CD4-positive, alpha-beta T cell (primary cell): ENCODE measurements around the gene SH3RF3. TPM values are rescaled to one million over a fixed set of nuclear protein-coding genes. Genes with fewer than 3 reads are reported as not detected.
A peak's percentile ranks its signal among the peaks of the same experiment; 100 is the strongest.

Experiments
- ATAC-seq: fragments of 200-7000 bp; cut with Tn5 transposase; one replicate; pipeline ENCODE4 v1.10.0; 2022; ENCODE audit warnings: mild to moderate bottlenecking; ENCODE audit not compliant: poor library complexity
- CTCF ChIA-PET: fragments of 350-600 bp; sonication (Branson Sonifier 250); formaldehyde crosslinking; loops from one replicate; lab custom pipeline; 2021; ENCODE audit warnings: antibody characterized with exemption, inconsistent platforms; lab: Charles Lee
- POLR2A ChIA-PET: fragments of 350-600 bp; sonication (Branson Sonifier 250); formaldehyde crosslinking; loops from one replicate; lab custom pipeline; 2021; ENCODE audit warnings: antibody characterized with exemption, inconsistent platforms; lab: Charles Lee
- DNase-seq, 14 experiments: peaks; one replicate each; pipeline ENCODE4 v3.0.0-alpha.2; 2013 to 2020; ENCODE audit warnings: mixed read lengths in 2 of 14
- H3K27ac ChIP-seq, 2 donors: one replicate each; pipeline versions ENCODE4 v1.5.1 to v1.7.0; 2013; ENCODE audit warnings: low read length in 2 of 2, low read depth in 1 of 2, mild to moderate bottlenecking in 1 of 2
- H3K27me3 ChIP-seq, 2 experiments: 1 replicate in 1 of 2; 2 replicates in 1 of 2; pipeline versions ENCODE4 v1.6.1 to v1.7.0; 2013; ENCODE audit warnings: low read length in 2 of 2, control low read depth in 1 of 2, mild to moderate bottlenecking in 1 of 2, moderate library complexity in 1 of 2; ENCODE audit not compliant: insufficient read depth in 2 of 2, control insufficient read depth in 1 of 2
- H3K36me3 ChIP-seq: one replicate; pipeline ENCODE4 v1.6.1; 2013; ENCODE audit warnings: low read length, control low read depth; ENCODE audit not compliant: insufficient read depth
- H3K4me1 ChIP-seq: one replicate; pipeline ENCODE4 v1.6.1; 2013; ENCODE audit warnings: low read length, control low read depth; ENCODE audit not compliant: insufficient read depth
- H3K4me3 ChIP-seq: one replicate; pipeline ENCODE4 v1.5.1; 2013; ENCODE audit warnings: mild to moderate bottlenecking, low read length, moderate library complexity
- H3K9me3 ChIP-seq, 2 experiments: 1 replicate in 1 of 2; 2 replicates in 1 of 2; pipeline versions ENCODE4 v1.6.1 to v1.7.0; 2013; ENCODE audit warnings: low read length in 2 of 2, mild to moderate bottlenecking in 2 of 2, control low read depth in 1 of 2, moderate library complexity in 1 of 2; ENCODE audit not compliant: control insufficient read depth in 1 of 2, insufficient read depth in 1 of 2
- H3K27ac Mint-ChIP-seq: one replicate; pipeline ENCODE4 v1.8.0; 2020; ENCODE audit warnings: mixed read lengths
- H3K27me3 Mint-ChIP-seq: one replicate; pipeline ENCODE4 v1.8.0; 2021; ENCODE audit warnings: mixed read lengths
- H3K36me3 Mint-ChIP-seq: one replicate; pipeline ENCODE4 v1.8.0; 2021; ENCODE audit warnings: low read depth, mixed read lengths
- H3K4me1 Mint-ChIP-seq: one replicate; pipeline ENCODE4 v1.8.0; 2021; ENCODE audit warnings: low read depth, mixed read lengths
- H3K4me3 Mint-ChIP-seq: one replicate; pipeline ENCODE4 v1.8.0; 2020; ENCODE audit warnings: mild to moderate bottlenecking, mixed read lengths
- H3K9me3 Mint-ChIP-seq: one replicate; pipeline ENCODE4 v1.8.0; 2020; ENCODE audit warnings: mixed read lengths
- CTCF ChIP-seq: fragments of 200-600 bp; IDR thresholded peaks from one replicate; pipeline ENCODE4 v1.8.0; 2022; ENCODE audit warnings: antibody characterized with exemption, mild to moderate bottlenecking
- intact Hi-C, 2 experiments: fragments of 100-400 bp; cut with DNase I in 1 of 2; cut with micrococcal nuclease in 1 of 2; formaldehyde crosslinking; loops; one replicate each; pipeline versions ENCODE4 v1.15.1 to v1.9.0; 2023 to 2025; cut with DNase I, micrococcal nuclease
- total RNA-seq, 174 experiments: library from RNA in 2 of 174; stranded (reverse) in 2 of 174; gene quantifications; one replicate each; pipeline ENCODE4 v1.2.3 and lab custom pipeline; 2021 to 2026

SH3RF3 gene
- total RNA-seq, 2 experiments from 2014 or later = 5.2 to 5.9 TPM

- H3K36me3 ChIP-seq = no peaks in the 10 kb centered on the region
- peaks cover 0 to 5% of the 10 kb centered on the region in 2 experiments for H3K9me3 ChIP-seq
- Mint-ChIP-seq H3K9me3 (no peaks in the 10 kb centered on the region), H3K36me3 (peaks cover 4% of the 10 kb centered on the region), H3K27me3 (peaks cover 4% of the 10 kb centered on the region), H3K4me1 (peaks cover 32% of the 10 kb centered on the region), H3K27ac (no peak overlapping the region), H3K4me3 (no peak overlapping the region)
- no peak for TF ChIP-seq CTCF
- H3K4me1 ChIP-seq = peaks cover 29% of the 10 kb centered on the region
- ChIA-PET POLR2A (interaction anchor here (1.1 kb wide), 1 partner anchor 95 kb away, joined by 3 read pairs; no protein-coding TSS in a partner anchor), CTCF (no interaction called here)
- DNase-seq (no peak), ATAC-seq (no peak)
- H3K4me3 ChIP-seq = no peak overlapping the region
- H3K27ac ChIP-seq = no peak overlapping the region
- intact Hi-C loops = loop anchor here (5.0 to 10.0 kb wide), 4 partner anchors 94 to 342 kb away; partner anchors contain the start of gene CCDC138 (in 1 of the 2)
- H3K27me3 ChIP-seq = peaks cover 4 to 19% of the 10 kb centered on the region in 2 experiments
Measured at GRCh38 chr2:109126501-109126860, 2.5 kb upstream of the SH3RF3 start.

GRCh38 chr2:109127556-109127955, 1.4 kb upstream of the SH3RF3 start:
- DNase-seq (no peak), ATAC-seq (no peak)
- no peaks in the 10 kb centered on the region for H3K9me3 Mint-ChIP-seq
- H3K27ac Mint-ChIP-seq = peak overlapping the region; percentile 57
- intact Hi-C loops = loop anchor here (1.0 to 10.0 kb wide), 5 partner anchors 95 to 383 kb away; partner anchors contain the start of gene CCDC138 (in 1 of the 2)
- H3K36me3 ChIP-seq = no peaks in the 10 kb centered on the region
- peaks cover 0 to 5% of the 10 kb centered on the region in 2 experiments for H3K9me3 ChIP-seq
- ChIA-PET POLR2A (interaction anchor here (1.3 to 4.8 kb wide), 2 partner anchors 96 to 383 kb away, joined by 4 to 53 read pairs; no protein-coding TSS in a partner anchor), CTCF (interaction anchor here (2.8 kb wide), 1 partner anchor 383 kb away, joined by 15 read pairs; no protein-coding TSS in a partner anchor)
- peaks cover 4% of the 10 kb centered on the region for H3K36me3 Mint-ChIP-seq
- no peak for TF ChIP-seq CTCF
- peaks cover 29% of the 10 kb centered on the region for H3K4me1 ChIP-seq
- peaks cover 40% of the 10 kb centered on the region for H3K4me1 Mint-ChIP-seq
- H3K27ac ChIP-seq = no peak overlapping the region
- H3K27me3 ChIP-seq = peaks cover 4 to 19% of the 10 kb centered on the region in 2 experiments
- H3K4me3 Mint-ChIP-seq = peak overlapping the region; percentile 78
- peaks cover 4% of the 10 kb centered on the region for H3K27me3 Mint-ChIP-seq
- peak overlapping the region; percentile 73 for H3K4me3 ChIP-seq

GRCh38 chr2:109128048-109128615, 873 bp upstream of the SH3RF3 start:
- H3K4me1 ChIP-seq = peaks cover 29% of the 10 kb centered on the region
- H3K36me3 ChIP-seq = no peaks in the 10 kb centered on the region
- DNase-seq (peak; percentile 44 to 82 (median 58)), ATAC-seq (peak; percentile 65)
- peaks cover 40% of the 10 kb centered on the region for H3K4me1 Mint-ChIP-seq
- H3K4me3 ChIP-seq = peak overlapping the region; percentile 73
- ChIA-PET POLR2A (interaction anchor here (0.6 to 4.8 kb wide), 4 partner anchors 96 to 382 kb away, joined by 3 to 53 read pairs (median 8); no protein-coding TSS in a partner anchor), CTCF (interaction anchor here (0.9 to 2.8 kb wide), 3 partner anchors 16 to 382 kb away, joined by 3 to 15 read pairs (median 3); no protein-coding TSS in a partner anchor)
- H3K27me3 ChIP-seq = peaks cover 4 to 19% of the 10 kb centered on the region in 2 experiments
- H3K36me3 Mint-ChIP-seq = peaks cover 4% of the 10 kb centered on the region
- intact Hi-C loops = loop anchor here (1.0 to 10.0 kb wide), 8 partner anchors 16 to 381 kb away; partner anchors contain the start of gene CCDC138 (in 1 of the 2)
- no peak overlapping the region for H3K27ac ChIP-seq
- H3K27ac Mint-ChIP-seq = peak overlapping the region; percentile 57
- H3K27me3 Mint-ChIP-seq = peaks cover 4% of the 10 kb centered on the region
- peak; percentile 83 for TF ChIP-seq CTCF
- H3K9me3 ChIP-seq = peaks cover 0 to 5% of the 10 kb centered on the region in 2 experiments
- peak overlapping the region; percentile 88 for H3K4me3 Mint-ChIP-seq
- no peaks in the 10 kb centered on the region for H3K9me3 Mint-ChIP-seq
